Ramos (cell line): Measurements from ENCODE around the gene ARRB2.

Source experiments
- in situ Hi-C: fragments of 300-500 bp; cut with MboI; formaldehyde crosslinking; loops from one replicate; pipeline ENCODE4 v1.14.3; 2022; ENCODE audit warnings: low sequenced_read_pairs; ENCODE audit not compliant: unreplicated experiment

ARRB2 gene

DNA sequence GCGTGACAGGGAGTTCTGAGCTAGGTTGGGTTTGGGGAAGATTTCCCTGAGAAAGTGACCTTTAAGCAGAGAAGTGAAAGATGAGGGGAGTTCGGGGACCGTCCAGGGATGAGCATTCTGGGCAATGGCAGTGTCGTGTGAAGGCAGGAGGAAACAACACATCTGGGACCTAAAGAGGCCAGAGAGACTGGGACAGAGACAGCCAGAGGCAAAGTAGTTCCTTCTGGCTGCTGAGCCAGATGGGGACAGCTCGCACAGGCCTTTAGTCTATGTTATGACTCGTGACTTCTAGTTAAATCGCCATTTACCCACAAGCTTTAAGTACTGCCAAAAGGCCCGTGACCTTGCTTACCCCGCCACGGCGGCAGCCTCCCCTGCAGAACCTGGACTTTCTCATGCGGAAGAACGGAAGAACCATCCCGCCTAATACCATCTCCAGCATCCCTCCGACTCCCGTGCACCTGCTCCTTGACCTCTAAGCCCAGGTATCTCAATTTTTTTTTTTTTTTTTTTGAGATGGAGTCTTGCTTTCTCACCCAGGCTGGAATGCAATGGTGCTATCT, 12.3 kb downstream of the ARRB2 start:
- in situ Hi-C loops = no loop called here

GRCh38 chr17:4724650-4725049, 14.2 kb downstream of the ARRB2 start:
- in situ Hi-C loops = no loop called here

- in situ Hi-C loops = no loop called here
Observed at GRCh38 chr17:4725646-4726310, 15.3 kb downstream of the ARRB2 start.

GRCh38 chr17:4728124-4728523, 17.7 kb downstream of the ARRB2 start:
- in situ Hi-C loops = no loop called here

- in situ Hi-C loops = no loop called here
Observed at GRCh38 chr17:4733073-4733531, 22.7 kb downstream of the ARRB2 start.

DNA sequence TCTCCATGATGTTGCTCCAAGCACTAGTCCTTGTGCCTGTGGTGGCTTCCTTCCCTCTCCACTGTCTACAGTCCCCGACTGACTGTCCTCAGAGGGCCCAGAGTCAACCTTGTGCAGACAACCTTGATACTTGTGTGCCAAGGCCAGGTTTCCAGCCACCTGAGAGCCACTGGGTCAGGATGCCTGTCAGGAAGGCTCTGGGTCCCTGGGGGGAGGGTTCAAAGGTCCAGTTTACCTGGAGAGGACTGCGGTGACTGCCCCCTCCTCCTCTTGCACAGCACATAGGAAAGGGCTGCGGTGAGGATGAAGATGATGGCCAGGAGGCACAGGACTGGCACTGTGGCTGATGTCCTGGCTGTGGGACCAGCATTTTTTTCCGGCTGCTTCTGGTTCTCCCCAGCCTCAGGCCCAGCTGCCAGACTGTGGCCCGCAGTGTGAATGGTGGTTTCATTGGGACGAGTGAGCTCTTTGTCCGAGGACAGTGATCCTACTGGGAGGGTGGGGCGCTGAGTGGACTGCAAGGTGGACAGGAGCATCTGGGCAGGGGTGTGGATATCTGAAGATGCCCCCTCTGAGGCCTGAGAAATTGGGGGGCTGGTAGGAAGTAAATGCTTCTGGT, 24.5 kb downstream of the ARRB2 start:
- in situ Hi-C loops = no loop called here

DNA sequence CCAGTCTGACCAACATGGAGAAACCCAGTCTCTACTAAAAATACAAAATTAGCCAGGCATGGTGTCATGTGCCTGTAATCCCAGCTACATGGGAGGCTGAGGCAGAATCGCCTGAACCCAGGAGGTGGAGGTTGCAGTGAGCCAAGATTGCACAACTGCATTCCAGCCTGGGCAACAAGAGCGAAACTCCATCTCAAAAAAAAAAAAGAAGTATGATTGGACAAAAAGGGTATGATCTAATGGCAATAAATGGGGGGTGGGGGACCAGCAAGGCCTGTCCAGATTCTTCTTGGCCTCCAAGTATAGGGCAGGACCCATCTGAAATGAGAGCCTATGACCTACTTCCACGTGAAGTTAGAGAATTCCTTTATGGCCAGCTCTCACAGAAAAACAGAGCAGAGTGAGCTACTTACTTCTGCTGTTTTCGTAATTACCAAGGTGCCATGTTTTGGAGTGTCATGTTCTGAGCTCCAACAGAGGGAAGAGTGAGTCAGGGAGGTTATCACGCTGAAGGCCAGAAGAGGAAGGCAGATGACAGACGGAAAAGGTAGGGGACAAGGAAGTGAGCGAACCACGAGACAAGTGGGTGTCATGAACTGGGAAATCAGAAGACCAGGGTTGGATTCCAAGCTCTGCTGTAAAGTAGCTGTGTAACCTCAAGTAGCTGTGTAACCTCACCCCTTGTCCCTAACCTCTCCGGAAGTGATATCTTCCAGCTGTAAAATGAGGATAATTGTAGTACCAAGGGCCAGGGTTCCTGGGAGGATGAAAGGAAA, 25.6 kb downstream of the ARRB2 start:
- in situ Hi-C loops = no loop called here

DNA sequence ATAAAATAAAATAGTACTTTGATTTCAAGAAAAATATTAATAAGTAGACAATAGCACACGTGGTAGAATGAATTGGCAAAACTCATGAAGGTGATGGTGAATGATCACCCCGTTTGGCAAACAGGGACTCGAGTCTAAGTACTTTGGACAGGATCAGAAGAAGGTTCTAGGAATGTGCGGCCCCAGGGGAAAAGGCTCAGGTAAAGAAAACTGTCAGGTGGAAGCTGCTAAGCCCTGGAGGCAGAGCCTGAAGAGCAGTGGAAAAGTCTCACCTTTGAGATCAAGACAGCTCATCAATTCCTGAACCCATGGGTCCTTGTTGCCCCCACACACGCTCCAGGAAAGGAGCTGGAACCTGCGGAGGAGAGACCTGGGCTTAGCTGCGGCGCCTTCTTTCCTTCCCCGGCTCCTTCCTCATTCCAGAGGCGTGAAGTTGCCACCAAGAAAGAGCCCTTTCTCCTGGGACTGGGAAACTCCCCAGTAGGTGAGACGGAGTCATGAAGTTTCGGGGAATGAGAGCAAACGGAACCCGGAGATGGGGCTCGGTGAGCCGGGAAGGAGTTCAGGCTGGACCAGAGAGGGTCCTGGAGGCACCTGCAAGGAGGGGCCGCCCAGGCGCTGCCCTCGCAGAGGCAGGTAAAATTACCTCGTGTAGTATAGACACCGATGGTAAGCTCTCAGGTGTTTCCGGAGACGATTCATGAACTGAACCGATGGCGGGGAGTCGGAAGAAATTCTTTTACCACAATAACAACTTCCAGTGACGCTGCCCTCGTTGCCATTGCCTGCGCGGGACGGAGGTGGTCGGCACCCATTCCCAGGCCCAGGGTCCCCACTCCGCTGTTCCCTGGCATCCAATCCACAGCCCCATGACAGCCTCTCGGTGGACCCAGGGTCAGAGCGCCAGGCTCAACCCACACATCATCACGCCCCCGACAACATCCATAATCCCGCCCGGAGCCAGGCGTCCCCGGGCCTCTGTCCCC, 28.0 kb downstream of the ARRB2 start:
- in situ Hi-C loops = no loop called here

DNA sequence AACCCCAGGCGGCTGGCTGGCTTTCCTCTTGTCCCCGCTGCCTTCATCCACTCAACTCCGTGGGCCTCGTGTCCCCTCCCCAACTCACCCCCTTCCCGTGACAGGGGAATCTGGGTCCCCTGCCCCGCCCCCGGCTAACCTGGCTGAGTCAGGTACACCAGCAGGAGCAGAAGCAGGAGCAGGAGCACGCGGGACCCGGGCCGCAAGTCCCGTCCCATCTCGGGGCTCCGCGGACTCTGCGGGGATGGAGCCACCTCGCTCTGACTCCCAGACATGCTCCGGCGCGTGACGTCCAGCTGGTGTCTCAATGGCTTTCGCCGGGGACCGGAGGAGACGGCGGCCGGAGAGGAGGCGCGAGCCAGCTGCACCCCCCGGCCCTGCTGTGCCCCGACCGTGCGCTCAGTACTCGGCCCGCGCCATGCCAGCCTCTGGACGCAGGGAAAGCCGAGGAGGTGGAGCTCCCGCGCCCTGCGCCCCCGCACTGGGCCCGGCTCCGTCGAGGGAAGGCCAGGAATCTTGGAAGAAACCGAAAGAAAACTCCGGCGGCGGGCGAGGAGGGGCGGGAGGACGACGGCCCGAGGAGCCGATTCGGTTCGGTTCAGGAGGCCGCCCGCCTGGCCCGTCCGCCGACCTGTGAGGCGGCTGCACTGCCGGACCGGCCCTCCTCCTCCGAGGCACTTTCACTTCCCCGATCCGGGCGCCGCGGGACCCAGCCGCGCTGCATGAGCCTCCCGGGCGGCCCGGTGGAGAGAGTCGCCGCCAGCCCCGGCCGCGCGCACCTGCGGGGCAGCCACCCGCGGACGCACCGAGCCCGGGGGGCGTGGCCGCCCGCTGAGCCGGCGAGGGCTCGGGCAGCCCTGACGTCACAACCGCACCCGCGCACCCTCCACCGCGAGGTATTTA, 28.9 kb downstream of the ARRB2 start, which contains the start of the genes CXCL16 and ZMYND15:
Gene CXCL16, minus strand, starts transcription at position 807 of the 903 bp plus-strand sequence. Its CDS starts 589 bp downstream, at position 218.
Gene ZMYND15, plus strand, starts transcription at position 712 of the 903 bp plus-strand sequence. CDS start 716 bp downstream, outside the sequence.
- in situ Hi-C loops = no loop called here

- in situ Hi-C loops = no loop called here
Observed at GRCh38 chr17:4740025-4740351, 29.6 kb downstream of the ARRB2 start.

DNA sequence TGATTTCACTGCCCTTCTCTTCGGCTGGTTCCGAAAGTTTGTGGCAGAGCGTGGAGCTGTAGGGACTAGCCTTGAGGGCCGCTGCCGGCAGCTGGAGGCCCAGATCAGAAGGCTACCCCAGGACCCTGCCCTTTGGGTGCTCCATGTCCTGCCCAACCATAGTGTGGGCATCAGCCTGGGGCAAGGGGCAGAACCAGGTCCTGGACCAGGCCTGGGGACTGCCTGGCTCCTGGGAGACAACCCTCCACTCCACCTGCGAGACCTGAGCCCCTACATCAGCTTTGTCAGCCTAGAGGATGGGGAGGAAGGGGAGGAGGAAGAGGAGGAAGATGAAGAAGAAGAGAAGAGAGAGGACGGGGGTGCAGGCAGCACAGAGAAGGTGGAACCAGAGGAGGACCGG, 30.2 kb downstream of the ARRB2 start:
- in situ Hi-C loops = no loop called here

DNA sequence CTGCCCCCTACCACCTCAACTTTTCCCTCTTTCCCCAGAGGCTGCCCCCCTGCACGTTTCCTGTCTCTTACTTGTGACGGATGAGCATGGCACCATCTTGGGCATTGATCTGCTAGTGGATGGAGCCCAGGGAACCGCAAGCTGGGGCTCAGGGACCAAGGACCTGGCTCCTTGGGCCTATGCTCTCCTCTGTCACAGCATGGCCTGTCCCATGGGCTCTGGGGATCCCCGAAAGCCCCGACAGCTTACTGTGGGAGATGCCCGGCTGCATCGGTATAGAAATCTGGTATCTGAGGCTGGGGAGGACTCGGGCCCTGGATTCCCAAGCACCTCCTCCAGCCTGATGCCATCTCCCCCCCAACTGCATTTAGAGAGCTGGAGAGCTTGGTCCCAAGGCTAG, 31.1 kb downstream of the ARRB2 start:
- in situ Hi-C loops = no loop called here

DNA sequence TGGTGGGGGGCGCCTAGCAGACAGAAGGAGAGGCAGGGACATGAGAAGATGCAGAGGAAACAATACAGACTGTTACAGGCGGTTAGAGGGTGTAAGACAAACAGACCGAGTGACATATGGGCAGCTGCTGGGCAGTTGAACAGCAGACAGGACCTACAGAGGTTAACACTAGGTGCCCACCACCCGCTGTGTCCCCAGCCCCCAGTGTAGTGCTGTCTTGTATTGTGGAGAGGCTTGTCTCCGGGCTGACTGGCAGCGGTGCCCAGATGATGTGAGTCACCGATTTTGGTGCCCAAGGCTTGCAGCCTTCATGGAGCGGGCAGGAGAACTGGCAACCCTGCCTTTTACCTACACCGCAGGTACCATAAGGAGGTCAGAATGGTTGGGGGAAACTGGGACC, 31.7 kb downstream of the ARRB2 start:
- in situ Hi-C loops = no loop called here

DNA sequence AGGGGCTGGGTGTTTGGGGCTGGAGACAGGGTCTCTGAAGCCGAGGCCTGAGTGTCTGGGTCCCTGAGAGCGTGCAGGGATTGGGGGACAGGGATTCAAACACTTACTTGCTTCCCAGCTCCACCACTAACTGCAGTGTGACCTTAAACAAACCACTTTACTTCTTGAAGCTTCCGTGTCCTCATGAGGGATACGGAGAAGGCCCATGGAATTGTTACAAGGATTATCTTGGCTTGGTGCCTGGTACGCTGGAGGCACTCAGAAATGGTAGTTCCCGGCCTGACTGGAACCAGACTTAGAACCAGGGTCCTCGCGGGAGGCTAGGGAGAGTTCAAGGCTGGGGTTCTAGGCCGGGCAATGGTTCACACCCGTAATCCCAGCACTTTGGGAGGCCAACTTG, 32.2 kb downstream of the ARRB2 start:
- in situ Hi-C loops = no loop called here

DNA sequence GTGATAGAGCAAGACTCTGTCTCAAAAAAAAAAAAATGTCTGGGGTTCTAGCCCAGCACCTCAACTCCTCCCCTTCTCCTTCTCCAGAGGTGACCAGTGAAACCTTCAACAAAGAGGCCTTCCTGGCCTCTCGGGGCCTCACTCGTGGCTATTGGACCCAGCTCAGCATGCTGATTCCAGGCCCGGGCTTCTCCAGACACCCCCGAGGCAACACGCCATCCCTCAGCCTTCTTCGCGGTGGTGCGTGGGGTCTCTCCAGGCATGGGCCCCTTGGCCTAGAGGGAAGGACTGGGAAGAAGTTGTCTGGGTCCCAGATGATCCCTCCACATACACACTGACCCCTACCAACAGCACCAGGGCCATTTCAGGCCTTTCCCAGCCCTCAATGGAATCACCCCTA, 32.8 kb downstream of the ARRB2 start:
- in situ Hi-C loops = no loop called here

DNA sequence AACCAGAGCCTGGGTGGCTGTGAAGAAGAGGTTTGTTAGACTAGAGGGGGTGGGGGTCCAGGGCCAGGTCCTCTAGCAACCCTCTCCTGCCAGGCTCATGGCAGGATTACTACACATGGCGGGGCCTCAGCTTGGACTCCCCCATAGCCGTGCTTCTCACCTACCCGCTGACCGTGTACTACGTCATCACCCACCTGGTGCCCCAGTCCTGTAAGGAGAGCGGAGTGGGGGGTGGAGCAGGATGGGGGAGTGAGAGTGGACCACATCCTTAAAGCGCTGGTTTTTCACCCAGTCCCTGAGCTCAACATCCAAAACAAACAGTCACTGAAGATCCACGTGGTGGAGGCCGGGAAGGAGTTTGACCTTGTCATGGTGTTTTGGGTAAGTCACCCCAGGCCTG, 33.5 kb downstream of the ARRB2 start:
- in situ Hi-C loops = no loop called here

DNA sequence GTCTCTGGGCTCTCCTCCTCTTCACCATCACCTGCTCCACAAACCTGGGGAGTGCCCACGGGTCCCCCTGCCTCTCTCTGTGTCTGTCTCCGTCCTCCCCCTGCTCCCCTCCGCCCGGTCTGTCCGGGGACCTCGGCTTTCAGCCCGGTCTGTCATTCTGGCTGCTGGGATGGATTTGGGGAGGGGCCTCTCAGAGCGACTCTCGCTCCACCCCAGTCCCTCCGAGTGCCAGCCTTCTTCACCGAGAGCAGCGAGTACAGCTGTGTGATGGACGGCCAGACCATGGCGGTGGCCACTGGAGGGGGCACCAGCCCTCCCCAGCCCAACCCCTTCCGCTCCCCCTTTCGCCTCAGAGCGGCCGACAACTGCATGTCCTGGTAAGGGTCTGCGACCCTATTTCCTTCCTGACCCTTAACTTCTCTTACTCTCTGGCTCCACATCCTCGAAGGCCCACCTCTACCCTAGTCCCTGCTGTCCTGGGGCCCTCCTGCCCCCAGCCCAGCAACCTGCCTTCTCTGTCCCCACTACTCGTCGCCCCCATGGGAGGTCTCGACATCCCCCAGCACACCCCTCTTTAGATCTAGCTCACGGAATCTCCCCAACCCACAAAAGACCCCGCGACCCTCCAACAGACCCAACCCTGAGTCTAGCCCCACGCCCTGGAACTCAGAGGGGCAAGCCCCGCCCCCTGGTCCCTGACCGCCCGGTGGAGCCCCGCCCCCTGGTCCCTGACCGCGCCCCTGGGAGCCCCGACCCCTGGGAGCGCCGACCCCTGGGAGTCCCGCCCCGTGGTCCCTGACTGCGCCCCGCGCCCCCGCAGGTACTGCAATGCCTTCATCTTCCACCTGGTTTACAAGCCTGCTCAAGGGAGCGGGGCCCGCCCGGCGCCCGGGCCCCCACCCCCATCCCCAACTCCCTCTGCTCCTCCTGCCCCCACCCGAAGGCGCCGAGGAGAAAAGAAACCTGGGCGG, 34.9 kb downstream of the ARRB2 start:
- in situ Hi-C loops = no loop called here

DNA sequence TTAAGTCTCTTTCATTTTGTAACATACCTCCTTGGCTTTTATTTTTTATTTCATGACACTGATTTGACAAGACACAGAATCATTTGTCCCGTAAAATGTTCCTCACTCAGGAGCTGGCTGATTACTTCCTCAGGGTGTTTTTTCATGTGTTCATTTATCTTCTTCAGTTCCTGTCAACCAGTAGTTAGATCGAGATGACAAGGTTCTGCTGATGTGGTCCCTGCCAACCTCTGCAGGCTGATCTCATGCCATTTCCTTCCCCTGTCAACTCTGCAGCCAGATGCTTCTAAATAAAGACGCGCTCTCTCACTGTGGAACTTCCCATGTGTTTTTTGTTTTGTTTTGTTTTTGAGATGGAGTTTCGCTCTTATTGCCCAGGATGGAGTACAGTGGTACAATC, 37.4 kb downstream of the ARRB2 start:
- in situ Hi-C loops = no loop called here
